CD8-positive, alpha-beta memory T cell (primary cell): ENCODE data around the gene STK32C. TPM values are rescaled to one million over a fixed set of nuclear protein-coding genes. Genes with fewer than 3 reads are reported as not detected.

Experiments
- CTCF ChIA-PET: fragments of 350-600 bp; sonication (Branson Sonifier 250); formaldehyde crosslinking; loops from one replicate; lab custom pipeline; 2021; ENCODE audit warnings: antibody characterized with exemption; lab: Charles Lee
- POLR2A ChIA-PET: fragments of 350-600 bp; sonication (Branson Sonifier 250); formaldehyde crosslinking; loops from one replicate; lab custom pipeline; 2021; ENCODE audit warnings: antibody characterized with exemption; lab: Charles Lee
- DNase-seq, 5 donors: peaks; one replicate each; pipeline versions ENCODE4 v3.0.0 to v3.0.0-alpha.2; 2020 to 2022; ENCODE audit warnings: mixed read lengths in 1 of 5
- H3K27ac ChIP-seq: one replicate; pipeline ENCODE4 v1.7.0; 2013; ENCODE audit warnings: low read depth, mild to moderate bottlenecking, low read length, moderate library complexity
- H3K27me3 ChIP-seq: 2 replicates; pipeline ENCODE4 v1.7.0; 2013; ENCODE audit warnings: low read length, mild to moderate bottlenecking; ENCODE audit not compliant: insufficient read depth, poor library complexity, severe bottlenecking
- H3K36me3 ChIP-seq: 2 replicates; pipeline ENCODE4 v1.7.0; 2013; ENCODE audit warnings: mild to moderate bottlenecking, low read length, moderate library complexity; ENCODE audit not compliant: insufficient read depth
- H3K4me1 ChIP-seq: 2 replicates; pipeline ENCODE4 v1.7.0; 2013; ENCODE audit warnings: mild to moderate bottlenecking, low read length, moderate library complexity; ENCODE audit not compliant: insufficient read depth
- H3K4me3 ChIP-seq: 2 replicates; pipeline ENCODE4 v1.7.0; 2013; ENCODE audit warnings: mild to moderate bottlenecking, low read length
- H3K9me3 ChIP-seq: 2 replicates; pipeline ENCODE4 v1.7.0; 2013; ENCODE audit warnings: mild to moderate bottlenecking, low read length
- H3K27ac Mint-ChIP-seq, 8 donors: one replicate each; pipeline ENCODE4 v1.8.0; 2020 to 2021; ENCODE audit warnings: mixed read lengths in 8 of 8, mild to moderate bottlenecking in 6 of 8, inconsistent platforms in 3 of 8, moderate library complexity in 3 of 8
- H3K27me3 Mint-ChIP-seq, 2 donors: one replicate each; pipeline ENCODE4 v1.8.0; 2020 to 2021; ENCODE audit warnings: mixed read lengths in 2 of 2, mild to moderate bottlenecking in 1 of 2, moderate library complexity in 1 of 2
- H3K36me3 Mint-ChIP-seq, 3 donors: one replicate each; pipeline ENCODE4 v1.8.0; 2020 to 2021; ENCODE audit warnings: mixed read lengths in 3 of 3, inconsistent platforms in 1 of 3, mild to moderate bottlenecking in 1 of 3
- H3K4me1 Mint-ChIP-seq, 3 donors: one replicate each; pipeline ENCODE4 v1.8.0; 2020 to 2021; ENCODE audit warnings: mixed read lengths in 3 of 3, inconsistent platforms in 1 of 3, mild to moderate bottlenecking in 1 of 3
- H3K4me3 Mint-ChIP-seq, 7 donors: one replicate each; pipeline ENCODE4 v1.8.0; 2020 to 2021; ENCODE audit warnings: mixed read lengths in 7 of 7, mild to moderate bottlenecking in 6 of 7, moderate library complexity in 4 of 7, inconsistent platforms in 2 of 7
- H3K9me3 Mint-ChIP-seq, 5 donors: one replicate each; pipeline ENCODE4 v1.8.0; 2020 to 2022; ENCODE audit warnings: mixed read lengths in 5 of 5, mild to moderate bottlenecking in 3 of 5, moderate library complexity in 2 of 5, inconsistent platforms in 1 of 5
- polyA plus RNA-seq: library from polyadenylated mRNA; unstranded; fragments of 300-500 nt; fragmentation: Illumina TruSeq; gene quantifications from one replicate; pipeline ENCODE4 v1.2.3, GENCODE V29; 2021
- total RNA-seq, 2 experiments: library from RNA; stranded (reverse); gene quantifications; one replicate each; pipeline ENCODE4 v1.2.3, GENCODE V29; 2021

STK32C gene
- total and polyA plus RNA-seq, 3 experiments from 2014 or later = 8.5 to 14.9 (median 14.0) TPM

DNA sequence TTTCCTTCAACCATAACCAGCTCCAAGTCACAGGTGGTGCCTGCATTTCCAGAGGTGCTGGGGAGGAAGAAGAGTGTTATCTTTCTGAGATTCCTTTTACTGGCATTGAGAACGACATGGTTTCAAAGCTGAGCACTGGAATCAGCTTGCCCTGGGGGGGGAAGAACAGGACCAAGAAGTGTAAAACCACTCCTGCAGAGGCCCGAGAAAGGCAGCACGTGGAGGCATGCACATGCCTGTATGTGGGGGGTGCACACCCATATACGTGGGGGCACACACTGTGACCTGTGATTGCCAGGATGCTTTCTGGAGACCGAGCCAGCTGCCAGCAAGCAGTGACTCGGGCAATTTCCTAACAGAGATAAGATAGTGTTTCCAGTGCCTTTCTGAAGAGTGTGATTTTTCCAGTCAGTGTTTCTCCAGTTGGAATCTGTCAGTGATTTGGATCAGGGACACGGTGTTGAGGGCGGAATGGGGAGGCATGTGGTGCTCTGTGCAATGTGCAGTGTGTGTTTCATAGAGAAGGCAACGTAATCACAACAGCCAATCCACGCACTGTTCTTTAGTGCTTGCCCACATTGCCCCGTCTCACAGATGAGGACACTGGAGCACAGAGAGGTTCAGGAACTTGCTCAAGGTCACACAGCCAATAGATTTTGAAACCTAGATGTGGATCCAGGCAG, 28.5 kb upstream of the STK32C start:
- Mint-ChIP-seq H3K27ac (peak overlapping the region in 3 of 8 donors; percentile 57 to 63 (median 61)), H3K4me1 (peaks cover 19 to 43% (median 32%) of the 10 kb centered on the region in 3 donors), H3K9me3 (peaks cover 0 to 5% (median 0%) of the 10 kb centered on the region in 5 donors), H3K4me3 (peak overlapping the region in 6 of 7 donors; percentile 38 to 97 (median 84)), H3K27me3 (peaks cover 0 to 7% of the 10 kb centered on the region in 2 donors), H3K36me3 (peaks cover 0 to 7% (median 3%) of the 10 kb centered on the region in 3 donors)
- no peaks in the 10 kb centered on the region for H3K27me3 ChIP-seq
- H3K9me3 ChIP-seq = no peaks in the 10 kb centered on the region
- no peak overlapping the region for H3K27ac ChIP-seq
- no peaks in the 10 kb centered on the region for H3K36me3 ChIP-seq
- peaks cover 19% of the 10 kb centered on the region for H3K4me1 ChIP-seq
- ChIA-PET POLR2A (interaction anchor here (0.6 kb wide), 1 partner anchor 111 kb away, joined by 9 read pairs; no protein-coding TSS in a partner anchor), CTCF (interaction anchor here (1.2 kb wide), 1 partner anchor 17 kb away, joined by 3 read pairs; no protein-coding TSS in a partner anchor)
- peak overlapping the region; percentile 43 for H3K4me3 ChIP-seq
- DNase-seq = no peak

GRCh38 chr10:132335189-132336063, 27.7 kb upstream of the STK32C start:
- peak overlapping the region in 3 of 7 donors; percentile 5 to 97 (median 36) for H3K4me3 Mint-ChIP-seq

GRCh38 chr10:132334631-132335188, 27.0 kb upstream of the STK32C start:
- Mint-ChIP-seq H3K36me3 (peaks cover 0 to 10% (median 1%) of the 10 kb centered on the region in 3 donors), H3K4me1 (peaks cover 27 to 53% (median 45%) of the 10 kb centered on the region in 3 donors), H3K4me3 (peak overlapping the region in 1 of 7 donors; percentile 97), H3K9me3 (peaks cover 0 to 3% (median 0%) of the 10 kb centered on the region in 5 donors), H3K27me3 (peaks cover 0 to 11% of the 10 kb centered on the region in 2 donors), H3K27ac (peak overlapping the region in 1 of 8 donors; percentile 93)
- H3K36me3 ChIP-seq = no peaks in the 10 kb centered on the region
- no peak for DNase-seq
- H3K4me1 ChIP-seq = peaks cover 26% of the 10 kb centered on the region
- ChIA-PET POLR2A (no interaction called here), CTCF (no interaction called here)
- H3K27me3 ChIP-seq = no peaks in the 10 kb centered on the region
- no peak overlapping the region for H3K27ac ChIP-seq
- H3K4me3 ChIP-seq = no peak overlapping the region
- no peaks in the 10 kb centered on the region for H3K9me3 ChIP-seq

More at GRCh38 chr10:132335189-132336063, 27.7 kb upstream of the STK32C start:
- no peak overlapping the region for H3K4me3 ChIP-seq
- DNase-seq = peak in 1 of 5 donors; percentile 23
- no peak overlapping the region for H3K27ac ChIP-seq
- Mint-ChIP-seq H3K36me3 (peaks cover 0 to 9% (median 3%) of the 10 kb centered on the region in 3 donors), H3K27me3 (peaks cover 0 to 7% of the 10 kb centered on the region in 2 donors), H3K27ac (peak overlapping the region in 4 of 8 donors; percentile 3 to 85 (median 56)), H3K4me1 (peaks cover 20 to 46% (median 37%) of the 10 kb centered on the region in 3 donors), H3K9me3 (peaks cover 0 to 3% (median 0%) of the 10 kb centered on the region in 5 donors)
- no peaks in the 10 kb centered on the region for H3K9me3 ChIP-seq
- H3K36me3 ChIP-seq = no peaks in the 10 kb centered on the region
- ChIA-PET CTCF (interaction anchor here (1.2 kb wide), 1 partner anchor 18 kb away, joined by 3 read pairs; no protein-coding TSS in a partner anchor), POLR2A (interaction anchor here (0.6 kb wide), 1 partner anchor 111 kb away, joined by 9 read pairs; no protein-coding TSS in a partner anchor)
- no peaks in the 10 kb centered on the region for H3K27me3 ChIP-seq
- H3K4me1 ChIP-seq = peaks cover 22% of the 10 kb centered on the region

GRCh38 chr10:132333386-132333785, 25.6 kb upstream of the STK32C start:
- no peak for DNase-seq
- H3K4me1 ChIP-seq = peaks cover 29% of the 10 kb centered on the region
- H3K4me1 Mint-ChIP-seq = peaks cover 38 to 66% (median 58%) of the 10 kb centered on the region in 3 donors
- H3K9me3 ChIP-seq = no peaks in the 10 kb centered on the region
- no peak overlapping the region for H3K27ac ChIP-seq
- no peak overlapping the region for H3K4me3 ChIP-seq
- H3K27me3 ChIP-seq = no peaks in the 10 kb centered on the region
- peak overlapping the region in 6 of 7 donors; percentile 7 to 97 (median 68) for H3K4me3 Mint-ChIP-seq
- peaks cover 0 to 11% of the 10 kb centered on the region in 2 donors for H3K27me3 Mint-ChIP-seq
- peak overlapping the region in 5 of 8 donors; percentile 23 to 93 (median 40) for H3K27ac Mint-ChIP-seq
- no peaks in the 10 kb centered on the region for H3K36me3 ChIP-seq
- POLR2A ChIA-PET = interaction anchor here (0.7 kb wide), 1 partner anchor 18 kb away, joined by 7 read pairs; no protein-coding TSS in a partner anchor
- H3K36me3 Mint-ChIP-seq = peaks cover 0 to 14% (median 0%) of the 10 kb centered on the region in 3 donors
- CTCF ChIA-PET = no interaction called here
- H3K9me3 Mint-ChIP-seq = peaks cover 0 to 3% (median 0%) of the 10 kb centered on the region in 5 donors

DNA sequence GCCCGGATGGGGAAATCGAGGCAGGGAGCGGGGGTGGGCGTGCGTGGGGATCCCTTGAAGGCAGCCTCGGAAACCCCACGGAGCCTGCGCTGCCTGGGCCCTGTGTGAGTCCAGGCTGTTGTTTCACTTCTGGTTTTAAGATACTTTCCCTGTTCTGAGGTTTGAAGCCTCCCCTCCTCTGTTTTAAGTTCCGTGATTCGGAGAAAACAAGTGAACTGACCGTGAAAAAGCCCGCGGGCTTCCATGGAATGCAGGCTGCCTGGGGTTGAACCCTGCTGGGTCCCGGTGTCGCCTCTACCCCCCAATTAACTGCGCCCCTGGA, 24.6 kb upstream of the STK32C start:
- CTCF ChIA-PET = no interaction called here
- peaks cover 29% of the 10 kb centered on the region for H3K4me1 ChIP-seq
- Mint-ChIP-seq H3K27ac (peak overlapping the region; percentile 57 to 94 (median 91)), H3K27me3 (peaks cover 0 to 11% of the 10 kb centered on the region in 2 donors), H3K36me3 (peaks cover 0 to 14% (median 0%) of the 10 kb centered on the region in 3 donors), H3K4me3 (peak overlapping the region; percentile 85 to 97 (median 92)), H3K9me3 (peaks cover 0 to 3% (median 0%) of the 10 kb centered on the region in 5 donors), H3K4me1 (peaks cover 42 to 71% (median 62%) of the 10 kb centered on the region in 3 donors)
- H3K4me3 ChIP-seq = peak overlapping the region; percentile 79
- H3K27me3 ChIP-seq = no peaks in the 10 kb centered on the region
- no peaks in the 10 kb centered on the region for H3K9me3 ChIP-seq
- DNase-seq = no peak
- POLR2A ChIA-PET = no interaction called here
- peak overlapping the region; percentile 55 for H3K27ac ChIP-seq
- H3K36me3 ChIP-seq = no peaks in the 10 kb centered on the region

DNA sequence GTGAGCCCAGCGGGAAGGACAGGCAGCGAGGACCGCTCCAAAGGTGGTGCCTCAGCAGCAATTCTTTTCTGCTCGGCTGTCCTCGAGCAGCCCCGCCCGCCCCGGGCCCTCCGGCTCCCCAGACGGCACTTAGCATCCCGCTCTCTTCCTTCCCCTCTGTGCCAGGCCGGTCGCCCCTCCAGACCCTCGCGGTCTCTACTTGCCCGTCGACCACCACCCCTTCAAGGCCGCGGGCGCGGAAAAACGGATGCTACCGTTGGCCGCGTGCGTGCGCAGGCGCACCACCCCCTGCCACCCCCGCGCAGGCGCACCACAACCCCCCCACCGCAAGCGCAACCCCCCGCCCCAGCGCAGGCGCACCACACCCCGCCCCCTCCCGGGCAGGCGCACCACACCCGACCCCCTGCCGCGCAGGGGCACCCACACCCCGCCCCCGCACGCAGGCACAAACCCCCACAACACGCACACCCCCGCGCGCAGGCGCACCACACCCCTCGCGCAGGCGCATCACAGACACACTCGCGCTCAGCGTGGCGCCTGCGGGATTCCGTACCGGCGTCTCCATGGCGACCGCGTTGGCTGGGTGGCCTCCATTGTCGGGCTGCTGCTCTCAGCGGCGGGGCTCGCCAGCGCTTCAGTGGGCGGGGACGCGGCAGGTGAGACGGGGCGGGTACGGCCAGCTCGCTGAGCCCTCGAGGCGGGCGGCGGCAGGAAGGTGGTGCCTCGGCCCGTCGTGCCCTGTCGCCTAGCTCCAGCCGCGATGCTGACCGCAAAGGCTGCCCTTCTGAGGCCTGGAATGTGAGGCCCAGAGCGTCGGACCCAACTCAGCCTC, 24.1 kb upstream of the STK32C start, which contains the start of gene LRRC27:
Gene LRRC27 (plus strand): TSS at position 593 of the 832 bp plus-strand sequence. CDS start 1,332 bp downstream, outside the sequence.
- ChIA-PET CTCF (interaction anchor here (1.6 kb wide), 1 partner anchor 18 kb away, joined by 3 read pairs; no protein-coding TSS in a partner anchor), POLR2A (no interaction called here)
- Mint-ChIP-seq H3K27me3 (peaks cover 0 to 11% of the 10 kb centered on the region in 2 donors), H3K27ac (peak within 1 kb of the TSS; percentile 88 to 94 (median 92)), H3K4me1 (peaks cover 42 to 70% (median 62%) of the 10 kb centered on the region in 3 donors), H3K9me3 (peaks cover 0 to 3% (median 0%) of the 10 kb centered on the region in 5 donors), H3K4me3 (peak within 1 kb of the TSS; percentile 85 to 97 (median 92)), H3K36me3 (peaks cover 0 to 16% (median 1%) of the 10 kb centered on the region in 3 donors)
- DNase-seq = peak; percentile 99 to 100 (median 100)
- Histone ChIP-seq H3K4me3 (peak within 1 kb of the TSS; percentile 92), H3K4me1 (peaks cover 29% of the 10 kb centered on the region), H3K27me3 (no peaks in the 10 kb centered on the region), H3K36me3 (no peaks in the 10 kb centered on the region), H3K9me3 (no peaks in the 10 kb centered on the region), H3K27ac (peak within 1 kb of the TSS; percentile 78)
